ENCODE results near the gene NR2E1. TPM values are rescaled to one million over a fixed set of nuclear protein-coding genes. Genes with fewer than 3 reads are reported as not detected.

NR2E1 gene
- total RNA-seq, 1 donor from 2014 or later = 1.0 TPM

- peaks cover 16% of the 10 kb centered on the region for H3F3A ChIP-seq (ENCODE audit: low read depth)
- no peaks in the 10 kb centered on the region for H3K79me2 ChIP-seq (ENCODE audit: low read depth)
- no peak overlapping the region for H3K27ac ChIP-seq
- peaks cover 16% of the 10 kb centered on the region for H4K20me1 ChIP-seq (ENCODE audit: low read depth)
- H3K4me2 ChIP-seq = no peak overlapping the region
- no peaks in the 10 kb centered on the region for H3K9me3 ChIP-seq (ENCODE audit: low read depth)
- TF ChIP-seq EZH2 (IDR thresholded peaks at IDR 0.05) (no peak), CTCF (IDR thresholded peaks at IDR 0.05) (no peak), EZH2phosphoT487 (IDR thresholded peaks at IDR 0.05) (no peak)
- Mint-ChIP-seq H3K27me3 (ENCODE audit: insufficient read depth, low read depth) (peaks cover 40% of the 10 kb centered on the region), H3K4me1 (peaks cover 5% of the 10 kb centered on the region), H3K36me3 (no peaks in the 10 kb centered on the region), H3K4me3 (no peak overlapping the region), H3K27ac (no peak overlapping the region), H3K9me3 (no peaks in the 10 kb centered on the region)
- no peaks in the 10 kb centered on the region for H3K36me3 ChIP-seq
- DNase-seq (ENCODE audit: low spot score) = no peak
- H3K4me3 ChIP-seq = no peak overlapping the region
- no peak overlapping the region for H2AFZ ChIP-seq (replicated peaks)
- H3K9ac ChIP-seq = no peak overlapping the region
- H3K27me3 ChIP-seq = peaks cover 64% of the 10 kb centered on the region
- peaks cover 19% of the 10 kb centered on the region for H3K4me1 ChIP-seq
These were observed 15.0 kb downstream of the NR2E1 start for GRCh38 chr6:108180776-108181175.

GRCh38 chr6:108186226-108186625 is 20.4 kb downstream of the NR2E1 start:
- no peaks in the 10 kb centered on the region for H3K4me1 Mint-ChIP-seq
- H3K27me3 Mint-ChIP-seq (ENCODE audit: insufficient read depth, low read depth) = peaks cover 6% of the 10 kb centered on the region
- no peaks in the 10 kb centered on the region for H3K9me3 Mint-ChIP-seq
- Histone ChIP-seq H3K79me2 (ENCODE audit: low read depth) (no peaks in the 10 kb centered on the region), H2AFZ (replicated peaks) (no peak overlapping the region), H3K4me1 (no peaks in the 10 kb centered on the region), H3K27me3 (peaks cover 22% of the 10 kb centered on the region), H3K36me3 (no peaks in the 10 kb centered on the region), H3K4me3 (no peak overlapping the region), H3K9me3 (ENCODE audit: low read depth) (no peaks in the 10 kb centered on the region), H3K9ac (no peak overlapping the region), H3K27ac (no peak overlapping the region), H4K20me1 (ENCODE audit: low read depth) (no peaks in the 10 kb centered on the region), H3F3A (ENCODE audit: low read depth) (no peaks in the 10 kb centered on the region), H3K4me2 (no peak overlapping the region)
- no peak for DNase-seq (ENCODE audit: low spot score)
- no peak overlapping the region for H3K27ac Mint-ChIP-seq
- H3K36me3 Mint-ChIP-seq = no peaks in the 10 kb centered on the region
- TF ChIP-seq CTCF (IDR thresholded peaks at IDR 0.05) (no peak), EZH2 (IDR thresholded peaks at IDR 0.05) (no peak), EZH2phosphoT487 (IDR thresholded peaks at IDR 0.05) (no peak)
- H3K4me3 Mint-ChIP-seq = no peak overlapping the region

GRCh38 chr6:108187519-108187918 is 21.7 kb downstream of the NR2E1 start:
- H3K4me1 ChIP-seq = no peaks in the 10 kb centered on the region
- no peak for DNase-seq (ENCODE audit: low spot score)
- no peak overlapping the region for H3K27ac ChIP-seq
- no peaks in the 10 kb centered on the region for H3K9me3 Mint-ChIP-seq
- peaks cover 7% of the 10 kb centered on the region for H3K27me3 Mint-ChIP-seq (ENCODE audit: insufficient read depth, low read depth)
- H3K27me3 ChIP-seq = peaks cover 19% of the 10 kb centered on the region
- no peaks in the 10 kb centered on the region for H3K9me3 ChIP-seq (ENCODE audit: low read depth)
- H3K4me3 ChIP-seq = no peak overlapping the region
- H4K20me1 ChIP-seq (ENCODE audit: low read depth) = no peaks in the 10 kb centered on the region
- H3K36me3 ChIP-seq = no peaks in the 10 kb centered on the region
- H3K9ac ChIP-seq = no peak overlapping the region
- H3K4me3 Mint-ChIP-seq = no peak overlapping the region
- no peaks in the 10 kb centered on the region for H3F3A ChIP-seq (ENCODE audit: low read depth)
- TF ChIP-seq EZH2 (IDR thresholded peaks at IDR 0.05) (no peak), EZH2phosphoT487 (IDR thresholded peaks at IDR 0.05) (no peak), CTCF (IDR thresholded peaks at IDR 0.05) (no peak)
- H3K4me1 Mint-ChIP-seq = no peaks in the 10 kb centered on the region
- no peak overlapping the region for H2AFZ ChIP-seq (replicated peaks)
- H3K27ac Mint-ChIP-seq = no peak overlapping the region
- no peaks in the 10 kb centered on the region for H3K79me2 ChIP-seq (ENCODE audit: low read depth)
- H3K4me2 ChIP-seq = no peak overlapping the region
- H3K36me3 Mint-ChIP-seq = no peaks in the 10 kb centered on the region
